C4-2B (cell line): ENCODE data around the gene NFKB1.

ENCODE experiments used
- ZFX ChIP-seq: fragments of 450-650 bp; IDR thresholded peaks from 2 replicates; pipeline ENCODE4 v1.6.1; 2017
- TF ChIP-seq, protein P1 (sequence below): fragments of 450-650 bp; conservative IDR thresholded peaks from 2 replicates; pipeline ENCODE4 v1.5.1; 2017; ENCODE audit warnings: mild to moderate bottlenecking

- TF ChIP-seq, protein P1, sequence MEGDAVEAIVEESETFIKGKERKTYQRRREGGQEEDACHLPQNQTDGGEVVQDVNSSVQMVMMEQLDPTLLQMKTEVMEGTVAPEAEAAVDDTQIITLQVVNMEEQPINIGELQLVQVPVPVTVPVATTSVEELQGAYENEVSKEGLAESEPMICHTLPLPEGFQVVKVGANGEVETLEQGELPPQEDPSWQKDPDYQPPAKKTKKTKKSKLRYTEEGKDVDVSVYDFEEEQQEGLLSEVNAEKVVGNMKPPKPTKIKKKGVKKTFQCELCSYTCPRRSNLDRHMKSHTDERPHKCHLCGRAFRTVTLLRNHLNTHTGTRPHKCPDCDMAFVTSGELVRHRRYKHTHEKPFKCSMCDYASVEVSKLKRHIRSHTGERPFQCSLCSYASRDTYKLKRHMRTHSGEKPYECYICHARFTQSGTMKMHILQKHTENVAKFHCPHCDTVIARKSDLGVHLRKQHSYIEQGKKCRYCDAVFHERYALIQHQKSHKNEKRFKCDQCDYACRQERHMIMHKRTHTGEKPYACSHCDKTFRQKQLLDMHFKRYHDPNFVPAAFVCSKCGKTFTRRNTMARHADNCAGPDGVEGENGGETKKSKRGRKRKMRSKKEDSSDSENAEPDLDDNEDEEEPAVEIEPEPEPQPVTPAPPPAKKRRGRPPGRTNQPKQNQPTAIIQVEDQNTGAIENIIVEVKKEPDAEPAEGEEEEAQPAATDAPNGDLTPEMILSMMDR = no peak
- TF ChIP-seq ZFX = no peak
Measured at GRCh38 chr4:102631616-102632015, 130.5 kb downstream of the NFKB1 start.
